ENCODE results near the gene TSHZ2. TPM values are rescaled to one million over a fixed set of nuclear protein-coding genes. Genes with fewer than 3 reads are reported as not detected.

Gene TSHZ2
- total RNA-seq, 1 donor from 2014 or later = 5.2 TPM

GRCh38 chr20:52933867-52934266 is 38.3 kb upstream of the TSHZ2 start:
- TF ChIP-seq, protein P1, sequence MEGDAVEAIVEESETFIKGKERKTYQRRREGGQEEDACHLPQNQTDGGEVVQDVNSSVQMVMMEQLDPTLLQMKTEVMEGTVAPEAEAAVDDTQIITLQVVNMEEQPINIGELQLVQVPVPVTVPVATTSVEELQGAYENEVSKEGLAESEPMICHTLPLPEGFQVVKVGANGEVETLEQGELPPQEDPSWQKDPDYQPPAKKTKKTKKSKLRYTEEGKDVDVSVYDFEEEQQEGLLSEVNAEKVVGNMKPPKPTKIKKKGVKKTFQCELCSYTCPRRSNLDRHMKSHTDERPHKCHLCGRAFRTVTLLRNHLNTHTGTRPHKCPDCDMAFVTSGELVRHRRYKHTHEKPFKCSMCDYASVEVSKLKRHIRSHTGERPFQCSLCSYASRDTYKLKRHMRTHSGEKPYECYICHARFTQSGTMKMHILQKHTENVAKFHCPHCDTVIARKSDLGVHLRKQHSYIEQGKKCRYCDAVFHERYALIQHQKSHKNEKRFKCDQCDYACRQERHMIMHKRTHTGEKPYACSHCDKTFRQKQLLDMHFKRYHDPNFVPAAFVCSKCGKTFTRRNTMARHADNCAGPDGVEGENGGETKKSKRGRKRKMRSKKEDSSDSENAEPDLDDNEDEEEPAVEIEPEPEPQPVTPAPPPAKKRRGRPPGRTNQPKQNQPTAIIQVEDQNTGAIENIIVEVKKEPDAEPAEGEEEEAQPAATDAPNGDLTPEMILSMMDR (IDR thresholded peaks at IDR 0.05) = no peak
- no peak for ATAC-seq
- DNase-seq = no peak

DNA sequence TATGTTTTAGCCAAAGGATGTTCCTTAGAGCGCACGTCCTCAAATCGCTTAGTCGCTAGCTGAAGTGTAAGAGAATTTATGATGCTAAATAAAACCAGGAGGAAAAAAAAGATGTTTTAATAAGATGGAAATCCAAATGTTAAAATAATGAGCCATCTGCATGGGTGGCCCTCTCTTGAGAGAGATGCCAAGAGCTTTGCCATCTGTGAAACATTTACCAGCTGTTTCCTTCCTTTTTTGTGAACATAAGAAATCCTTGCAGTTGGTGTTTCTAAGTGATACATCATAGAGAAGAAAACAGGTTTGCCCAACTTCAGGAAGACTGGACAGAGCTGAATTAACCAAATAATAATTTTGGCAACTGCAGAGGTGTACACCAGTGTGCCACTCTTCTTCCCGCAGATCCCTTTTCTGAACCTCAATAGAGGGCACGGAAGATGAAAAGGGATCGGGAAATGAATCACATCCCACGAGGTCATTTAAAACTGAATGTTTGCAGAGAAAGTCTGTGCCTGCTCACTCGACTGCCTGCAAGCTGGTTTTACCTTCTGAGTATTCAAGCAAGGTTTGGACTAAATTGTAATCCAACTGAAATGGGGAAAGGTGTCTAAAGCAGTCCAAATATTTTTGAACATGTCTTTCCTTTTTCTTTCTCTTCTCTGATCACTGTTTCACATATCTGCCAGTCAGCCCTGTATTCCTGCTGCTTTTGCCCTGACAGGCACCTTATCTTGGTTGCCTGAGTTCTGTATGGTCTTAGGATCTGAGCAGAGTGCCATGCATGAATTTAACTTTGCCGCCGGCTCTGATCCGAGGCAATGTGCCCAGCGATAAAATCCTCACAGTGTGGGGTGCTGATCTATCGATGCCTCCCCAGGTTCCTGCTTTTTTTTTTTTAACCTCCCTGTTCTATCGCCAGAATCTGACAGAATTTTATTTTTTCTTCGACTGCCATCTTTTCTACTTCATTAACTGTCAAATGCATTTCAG is 35.5 kb upstream of the TSHZ2 start:
- DNase-seq (no peak), ATAC-seq (no peak)
- H3K4me1 ChIP-seq = no peaks in the 10 kb centered on the region
- H3K36me3 ChIP-seq = no peaks in the 10 kb centered on the region
- TF ChIP-seq, protein P1 (IDR thresholded peaks at IDR 0.05) = no peak
- H3K27me3 ChIP-seq = no peaks in the 10 kb centered on the region
- intact Hi-C loops (cut with DNase I) = no loop called here
- no peak overlapping the region for H3K4me3 ChIP-seq
- H3K9me3 ChIP-seq = no peaks in the 10 kb centered on the region
- H3K27ac ChIP-seq = no peak overlapping the region

More at GRCh38 chr20:52933867-52934266, 38.3 kb upstream of the TSHZ2 start:
- Histone ChIP-seq H3K27me3 (no peaks in the 10 kb centered on the region), H3K27ac (no peak overlapping the region), H3K4me3 (no peak overlapping the region), H3K9me3 (no peaks in the 10 kb centered on the region), H3K4me1 (no peaks in the 10 kb centered on the region), H3K36me3 (no peaks in the 10 kb centered on the region)
- intact Hi-C loops (cut with DNase I) = no loop called here

- Histone ChIP-seq H3K27me3 (no peaks in the 10 kb centered on the region), H3K27ac (no peak overlapping the region), H3K9me3 (no peaks in the 10 kb centered on the region), H3K36me3 (no peaks in the 10 kb centered on the region), H3K4me3 (no peak overlapping the region), H3K4me1 (no peaks in the 10 kb centered on the region)
- no peak for ATAC-seq
- intact Hi-C loops (cut with DNase I) = no loop called here
- TF ChIP-seq, protein P1 (IDR thresholded peaks at IDR 0.05) = no peak
- DNase-seq = no peak
These were observed 34.5 kb upstream of the TSHZ2 start for GRCh38 chr20:52937591-52938100.

GRCh38 chr20:52939141-52939540 is 33.0 kb upstream of the TSHZ2 start:
- intact Hi-C loops (cut with DNase I) = no loop called here
- H3K36me3 ChIP-seq = no peaks in the 10 kb centered on the region
- TF ChIP-seq, protein P1 (IDR thresholded peaks at IDR 0.05) = no peak
- H3K27ac ChIP-seq = no peak overlapping the region
- H3K27me3 ChIP-seq = no peaks in the 10 kb centered on the region
- no peak overlapping the region for H3K4me3 ChIP-seq
- DNase-seq (no peak), ATAC-seq (no peak)
- H3K9me3 ChIP-seq = no peaks in the 10 kb centered on the region
- H3K4me1 ChIP-seq = no peaks in the 10 kb centered on the region

DNA sequence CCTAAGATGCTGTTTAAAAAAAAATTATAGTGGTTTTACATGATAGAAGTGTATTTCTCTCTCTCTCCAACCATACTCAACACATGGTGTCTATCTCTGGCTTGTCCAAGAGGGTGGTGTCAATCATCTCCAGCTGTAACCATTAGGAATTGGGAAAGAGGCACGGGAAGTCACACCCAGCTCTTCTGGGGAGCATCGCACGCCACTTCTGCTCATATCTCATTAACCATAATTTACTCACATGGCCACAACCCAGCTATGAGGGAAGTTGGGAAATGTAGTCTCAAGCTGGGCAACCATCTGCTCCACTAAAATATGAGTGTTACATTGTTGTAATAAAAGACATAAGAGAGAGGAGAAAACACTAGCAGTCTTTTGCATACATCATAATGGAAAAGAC is 30.4 kb upstream of the TSHZ2 start:
- Histone ChIP-seq H3K27ac (no peak overlapping the region), H3K4me1 (no peaks in the 10 kb centered on the region), H3K4me3 (no peak overlapping the region), H3K36me3 (no peaks in the 10 kb centered on the region), H3K9me3 (no peaks in the 10 kb centered on the region), H3K27me3 (no peaks in the 10 kb centered on the region)
- intact Hi-C loops (cut with DNase I) = no loop called here
- DNase-seq (no peak), ATAC-seq (peak; percentile 23)
- TF ChIP-seq, protein P1 (IDR thresholded peaks at IDR 0.05) = no peak

Measured in upper lobe of right lung (tissue), 1 donor.